GM12864 (cell line): ENCODE results near the gene HP1BP3.

ENCODE experiments used
- DNase-seq: peaks from one replicate; pipeline ENCODE4 v3.0.0-alpha.2; 2011; ENCODE audit warnings: low read depth
- H3K4me3 ChIP-seq: 2 replicates; pipeline ENCODE4 v1.5.1; 2011; ENCODE audit warnings: mild to moderate bottlenecking, low read depth, low read length, control low read depth
- CTCF ChIP-seq: IDR thresholded peaks from 2 replicates; pipeline ENCODE4 v1.5.1; 2011; ENCODE audit warnings: low read depth, mild to moderate bottlenecking, moderate library complexity, low read length, control low read depth, inconsistent platforms; ENCODE audit errors: missing control alignments

HP1BP3 gene

GRCh38 chr1:20823845-20824244 is 36.7 kb upstream of the HP1BP3 start:
- DNase-seq = no peak
- no peak overlapping the region for H3K4me3 ChIP-seq
- TF ChIP-seq CTCF = no peak

- no peak for TF ChIP-seq CTCF
- no peak for DNase-seq
- H3K4me3 ChIP-seq = no peak overlapping the region
Measured at GRCh38 chr1:20821466-20821865, 34.4 kb upstream of the HP1BP3 start.

GRCh38 chr1:20819818-20820217 is 32.7 kb upstream of the HP1BP3 start:
- no peak for TF ChIP-seq CTCF

GRCh38 chr1:20814534-20814871 is 27.4 kb upstream of the HP1BP3 start:
- TF ChIP-seq CTCF = no peak

More at GRCh38 chr1:20819818-20820217, 32.7 kb upstream of the HP1BP3 start:
- H3K4me3 ChIP-seq = no peak overlapping the region
- no peak for DNase-seq

GRCh38 chr1:20811916-20812315 is 24.8 kb upstream of the HP1BP3 start:
- no peak overlapping the region for H3K4me3 ChIP-seq
- no peak for TF ChIP-seq CTCF
- DNase-seq = no peak

More at GRCh38 chr1:20814534-20814871, 27.4 kb upstream of the HP1BP3 start:
- H3K4me3 ChIP-seq = no peak overlapping the region
- DNase-seq = no peak

GRCh38 chr1:20793236-20793635 is 6.1 kb upstream of the HP1BP3 start:
- H3K4me3 ChIP-seq = no peak overlapping the region
- TF ChIP-seq CTCF = no peak
- DNase-seq = no peak

- H3K4me3 ChIP-seq = no peak overlapping the region
- DNase-seq = no peak
- no peak for TF ChIP-seq CTCF
Measured at GRCh38 chr1:20792196-20792595, 5.1 kb upstream of the HP1BP3 start.
